Nephron progenitor cell (in vitro differentiated cells): ENCODE data around the gene SLC2A13.

Experiments
- DNase-seq: peaks from one replicate; pipeline ENCODE4 v3.0.0; 2021
- H3K27ac Mint-ChIP-seq: 2 replicates; pipeline ENCODE4 v1.8.0; 2021; ENCODE audit warnings: mild to moderate bottlenecking, moderate library complexity, mixed read lengths
- H3K27me3 Mint-ChIP-seq: 2 replicates; pipeline ENCODE4 v1.8.0; 2021; ENCODE audit warnings: mild to moderate bottlenecking, low read depth, mixed read lengths; ENCODE audit not compliant: poor library complexity
- H3K36me3 Mint-ChIP-seq: 2 replicates; pipeline ENCODE4 v1.8.0; 2021; ENCODE audit warnings: low read depth, mixed read lengths
- H3K4me1 Mint-ChIP-seq: 2 replicates; pipeline ENCODE4 v1.8.0; 2021; ENCODE audit warnings: mixed read lengths
- H3K4me3 Mint-ChIP-seq: 2 replicates; pipeline ENCODE4 v1.8.0; 2021; ENCODE audit warnings: mild to moderate bottlenecking, moderate library complexity, mixed read lengths
- H3K9me3 Mint-ChIP-seq: 2 replicates; pipeline ENCODE4 v1.8.0; 2021; ENCODE audit warnings: mild to moderate bottlenecking, moderate library complexity, mixed read lengths
- CTCF ChIP-seq: fragments of 200-600 bp; sonication (generic); IDR thresholded peaks from 2 replicates; pipeline ENCODE4 v1.5.0; 2021; ENCODE audit warnings: antibody characterized with exemption

SLC2A13 gene

GRCh38 chr12:39873065-39873464 is 232.8 kb downstream of the SLC2A13 start:
- Mint-ChIP-seq H3K4me1 (no peaks in the 10 kb centered on the region), H3K27me3 (peaks cover 3% of the 10 kb centered on the region), H3K36me3 (peaks cover 2% of the 10 kb centered on the region), H3K9me3 (peaks cover 8% of the 10 kb centered on the region), H3K27ac (no peak overlapping the region), H3K4me3 (no peak overlapping the region)
- TF ChIP-seq CTCF: no peak
- DNase-seq: no peak

- Mint-ChIP-seq H3K4me1 (no peaks in the 10 kb centered on the region), H3K36me3 (no peaks in the 10 kb centered on the region), H3K27me3 (peaks cover 3% of the 10 kb centered on the region), H3K9me3 (peaks cover 5% of the 10 kb centered on the region), H3K27ac (no peak overlapping the region), H3K4me3 (no peak overlapping the region)
- no peak for TF ChIP-seq CTCF
- DNase-seq: no peak
These were observed 233.5 kb downstream of the SLC2A13 start for GRCh38 chr12:39872425-39872824.

- Mint-ChIP-seq H3K27me3 (no peaks in the 10 kb centered on the region), H3K36me3 (peaks cover 12% of the 10 kb centered on the region), H3K27ac (no peak overlapping the region), H3K4me1 (no peaks in the 10 kb centered on the region), H3K4me3 (no peak overlapping the region), H3K9me3 (peaks cover 6% of the 10 kb centered on the region)
- TF ChIP-seq CTCF: no peak
- DNase-seq: no peak
These were observed 237.6 kb downstream of the SLC2A13 start for GRCh38 chr12:39868328-39868725.

- no peak overlapping the region for H3K27ac Mint-ChIP-seq
- peaks cover 12% of the 10 kb centered on the region for H3K36me3 Mint-ChIP-seq
- DNase-seq: no peak
- TF ChIP-seq CTCF: no peak
- peaks cover 6% of the 10 kb centered on the region for H3K9me3 Mint-ChIP-seq
- no peak overlapping the region for H3K4me3 Mint-ChIP-seq
- no peaks in the 10 kb centered on the region for H3K27me3 Mint-ChIP-seq
- no peaks in the 10 kb centered on the region for H3K4me1 Mint-ChIP-seq
These were observed 238.1 kb downstream of the SLC2A13 start for GRCh38 chr12:39867631-39868327.

GRCh38 chr12:39866135-39866534 is 239.7 kb downstream of the SLC2A13 start:
- no peak for TF ChIP-seq CTCF
- Mint-ChIP-seq H3K27me3 (no peaks in the 10 kb centered on the region), H3K27ac (no peak overlapping the region), H3K4me1 (no peaks in the 10 kb centered on the region), H3K4me3 (no peak overlapping the region), H3K9me3 (peaks cover 6% of the 10 kb centered on the region), H3K36me3 (peaks cover 12% of the 10 kb centered on the region)
- no peak for DNase-seq

- Mint-ChIP-seq H3K4me1 (no peaks in the 10 kb centered on the region), H3K36me3 (peaks cover 6% of the 10 kb centered on the region), H3K27ac (no peak overlapping the region), H3K9me3 (peaks cover 6% of the 10 kb centered on the region), H3K4me3 (no peak overlapping the region), H3K27me3 (peaks cover 3% of the 10 kb centered on the region)
- TF ChIP-seq CTCF: no peak
- DNase-seq: no peak
These were observed 245.2 kb downstream of the SLC2A13 start for GRCh38 chr12:39860695-39861094.
